SK-N-DZ (cell line): Measurements from ENCODE around the gene RAI1.
"Not testable (repeated sequence)": the region's sequence is repeated elsewhere in the genome, so short reads cannot be mapped to it uniquely, and the experiment has no call there.

Experiments used
- DNase-seq: peaks from one replicate; pipeline ENCODE4 v3.0.0-alpha.2; 2015; ENCODE audit warnings: low spot score

RAI1 gene

GRCh38 chr17:17663160-17664063, 17.8 kb upstream of the RAI1 start:
- peak; percentile 93 for DNase-seq

- DNase-seq = no peak
Measured at GRCh38 chr17:17664064-17664452, 17.2 kb upstream of the RAI1 start.

- DNase-seq = no peak
Measured at GRCh38 chr17:17665255-17665654, 16.0 kb upstream of the RAI1 start.

- peak; percentile 54 for DNase-seq
Measured at GRCh38 chr17:17666111-17666714, 15.0 kb upstream of the RAI1 start.

GRCh38 chr17:17667231-17667630, 14.0 kb upstream of the RAI1 start:
- no peak for DNase-seq

- DNase-seq = no peak
Measured at GRCh38 chr17:17667947-17668346, 13.3 kb upstream of the RAI1 start.

GRCh38 chr17:17668358-17668757, 12.9 kb upstream of the RAI1 start:
- no peak for DNase-seq

- no peak for DNase-seq
Measured at GRCh38 chr17:17668775-17669579, 12.3 kb upstream of the RAI1 start.

GRCh38 chr17:17669580-17670235, 11.6 kb upstream of the RAI1 start:
- peak; percentile 93 for DNase-seq

GRCh38 chr17:17670701-17671305, 10.5 kb upstream of the RAI1 start:
- peak; percentile 91 for DNase-seq

GRCh38 chr17:17671369-17672129, 9.7 kb upstream of the RAI1 start:
- no peak for DNase-seq

GRCh38 chr17:17672453-17673368, 8.5 kb upstream of the RAI1 start:
- no peak for DNase-seq

- DNase-seq = no peak
Measured at GRCh38 chr17:17675416-17675815, 5.8 kb upstream of the RAI1 start.

- DNase-seq = peak; percentile 57
Measured at GRCh38 chr17:17675925-17676534, 5.2 kb upstream of the RAI1 start.

GRCh38 chr17:17676752-17677151, 4.5 kb upstream of the RAI1 start:
- DNase-seq = no peak

GRCh38 chr17:17677299-17678040, 3.8 kb upstream of the RAI1 start:
- DNase-seq = no peak

GRCh38 chr17:17678063-17678699, 3.1 kb upstream of the RAI1 start:
- DNase-seq = not testable (repeated sequence)

GRCh38 chr17:17679243-17679642, 2.0 kb upstream of the RAI1 start:
- DNase-seq = no peak
